ENCODE measurements around the gene TAF4.

DNA sequence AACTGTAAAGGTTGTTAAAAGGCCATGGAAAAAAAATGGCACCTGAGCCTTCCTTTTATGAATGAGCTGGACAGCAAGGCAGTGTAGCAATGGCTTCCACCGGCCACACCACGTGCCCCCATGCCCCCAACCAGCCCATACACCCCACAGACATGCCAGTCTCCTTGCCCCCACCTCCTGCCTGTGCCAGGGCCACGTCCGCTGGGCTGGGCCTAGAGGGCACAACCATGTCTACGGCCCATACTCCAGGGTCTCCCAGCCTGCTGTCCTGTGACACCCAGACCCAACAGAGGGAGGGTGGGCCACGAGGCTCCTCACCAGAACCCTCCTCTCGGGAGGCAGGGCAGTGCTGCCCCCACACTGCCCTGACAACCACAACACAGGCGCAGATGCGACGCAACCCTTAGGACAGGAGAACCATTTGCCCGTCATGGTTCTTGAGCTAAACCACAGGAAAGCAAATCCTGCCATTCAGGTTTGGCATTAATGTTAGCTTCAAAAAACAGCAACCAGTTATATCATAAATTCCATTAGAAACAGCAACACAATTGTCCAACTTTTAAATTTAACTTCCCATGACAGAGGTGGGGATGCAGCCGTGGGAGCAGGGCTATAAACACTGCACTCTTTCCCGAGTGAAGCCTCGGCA, 50.7 kb downstream of the TAF4 start:
- no peak for TF ChIP-seq MYC (IDR thresholded peaks at IDR 0.05; ENCODE audit: low read depth, low read length)
- TF ChIP-seq, protein P1, sequence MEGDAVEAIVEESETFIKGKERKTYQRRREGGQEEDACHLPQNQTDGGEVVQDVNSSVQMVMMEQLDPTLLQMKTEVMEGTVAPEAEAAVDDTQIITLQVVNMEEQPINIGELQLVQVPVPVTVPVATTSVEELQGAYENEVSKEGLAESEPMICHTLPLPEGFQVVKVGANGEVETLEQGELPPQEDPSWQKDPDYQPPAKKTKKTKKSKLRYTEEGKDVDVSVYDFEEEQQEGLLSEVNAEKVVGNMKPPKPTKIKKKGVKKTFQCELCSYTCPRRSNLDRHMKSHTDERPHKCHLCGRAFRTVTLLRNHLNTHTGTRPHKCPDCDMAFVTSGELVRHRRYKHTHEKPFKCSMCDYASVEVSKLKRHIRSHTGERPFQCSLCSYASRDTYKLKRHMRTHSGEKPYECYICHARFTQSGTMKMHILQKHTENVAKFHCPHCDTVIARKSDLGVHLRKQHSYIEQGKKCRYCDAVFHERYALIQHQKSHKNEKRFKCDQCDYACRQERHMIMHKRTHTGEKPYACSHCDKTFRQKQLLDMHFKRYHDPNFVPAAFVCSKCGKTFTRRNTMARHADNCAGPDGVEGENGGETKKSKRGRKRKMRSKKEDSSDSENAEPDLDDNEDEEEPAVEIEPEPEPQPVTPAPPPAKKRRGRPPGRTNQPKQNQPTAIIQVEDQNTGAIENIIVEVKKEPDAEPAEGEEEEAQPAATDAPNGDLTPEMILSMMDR (IDR thresholded peaks at IDR 0.05; ENCODE audit: extremely low read depth in 1 of 2, insufficient read depth in 1 of 2, low read depth in 1 of 2, low read length in 2 of 2): no peak
- TF ChIP-seq, protein P2, sequence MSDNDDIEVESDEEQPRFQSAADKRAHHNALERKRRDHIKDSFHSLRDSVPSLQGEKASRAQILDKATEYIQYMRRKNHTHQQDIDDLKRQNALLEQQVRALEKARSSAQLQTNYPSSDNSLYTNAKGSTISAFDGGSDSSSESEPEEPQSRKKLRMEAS (IDR thresholded peaks at IDR 0.05; ENCODE audit: insufficient read depth, insufficient read length): no peak

Measured in endothelial cell of umbilical vein (primary cell).